ENCODE results near the gene HDAC3. TPM values are rescaled to one million over a fixed set of nuclear protein-coding genes. Genes with fewer than 3 reads are reported as not detected.

The HDAC3 gene
- total RNA-seq, 2 donors from 2014 or later, result 53.5 to 56.2 TPM

- peaks cover 9 to 28% of the 10 kb centered on the region in 2 donors for H3K4me1 ChIP-seq (ENCODE audit: control insufficient read depth in 1 of 2, low read depth in 2 of 2)
- DNase-seq (ENCODE audit: low spot score), result no peak
- no peak for ATAC-seq (ENCODE audit: insufficient number of reproducible peaks, low FRiP score, low read depth)
- peaks cover 3% of the 10 kb centered on the region for H3K36me3 ChIP-seq
- TF ChIP-seq, protein P1, sequence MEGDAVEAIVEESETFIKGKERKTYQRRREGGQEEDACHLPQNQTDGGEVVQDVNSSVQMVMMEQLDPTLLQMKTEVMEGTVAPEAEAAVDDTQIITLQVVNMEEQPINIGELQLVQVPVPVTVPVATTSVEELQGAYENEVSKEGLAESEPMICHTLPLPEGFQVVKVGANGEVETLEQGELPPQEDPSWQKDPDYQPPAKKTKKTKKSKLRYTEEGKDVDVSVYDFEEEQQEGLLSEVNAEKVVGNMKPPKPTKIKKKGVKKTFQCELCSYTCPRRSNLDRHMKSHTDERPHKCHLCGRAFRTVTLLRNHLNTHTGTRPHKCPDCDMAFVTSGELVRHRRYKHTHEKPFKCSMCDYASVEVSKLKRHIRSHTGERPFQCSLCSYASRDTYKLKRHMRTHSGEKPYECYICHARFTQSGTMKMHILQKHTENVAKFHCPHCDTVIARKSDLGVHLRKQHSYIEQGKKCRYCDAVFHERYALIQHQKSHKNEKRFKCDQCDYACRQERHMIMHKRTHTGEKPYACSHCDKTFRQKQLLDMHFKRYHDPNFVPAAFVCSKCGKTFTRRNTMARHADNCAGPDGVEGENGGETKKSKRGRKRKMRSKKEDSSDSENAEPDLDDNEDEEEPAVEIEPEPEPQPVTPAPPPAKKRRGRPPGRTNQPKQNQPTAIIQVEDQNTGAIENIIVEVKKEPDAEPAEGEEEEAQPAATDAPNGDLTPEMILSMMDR (IDR thresholded peaks at IDR 0.05), result no peak
- H3K9me3 ChIP-seq, result no peaks in the 10 kb centered on the region
- no peak overlapping the region for H3K4me3 ChIP-seq
- no peak overlapping the region for H3K27ac ChIP-seq
- H3K27me3 ChIP-seq (replicated peaks; ENCODE audit: insufficient read depth), result no peaks in the 10 kb centered on the region
These were observed 2.1 kb upstream of the HDAC3 start for GRCh38 chr5:141638771-141639170.

DNA sequence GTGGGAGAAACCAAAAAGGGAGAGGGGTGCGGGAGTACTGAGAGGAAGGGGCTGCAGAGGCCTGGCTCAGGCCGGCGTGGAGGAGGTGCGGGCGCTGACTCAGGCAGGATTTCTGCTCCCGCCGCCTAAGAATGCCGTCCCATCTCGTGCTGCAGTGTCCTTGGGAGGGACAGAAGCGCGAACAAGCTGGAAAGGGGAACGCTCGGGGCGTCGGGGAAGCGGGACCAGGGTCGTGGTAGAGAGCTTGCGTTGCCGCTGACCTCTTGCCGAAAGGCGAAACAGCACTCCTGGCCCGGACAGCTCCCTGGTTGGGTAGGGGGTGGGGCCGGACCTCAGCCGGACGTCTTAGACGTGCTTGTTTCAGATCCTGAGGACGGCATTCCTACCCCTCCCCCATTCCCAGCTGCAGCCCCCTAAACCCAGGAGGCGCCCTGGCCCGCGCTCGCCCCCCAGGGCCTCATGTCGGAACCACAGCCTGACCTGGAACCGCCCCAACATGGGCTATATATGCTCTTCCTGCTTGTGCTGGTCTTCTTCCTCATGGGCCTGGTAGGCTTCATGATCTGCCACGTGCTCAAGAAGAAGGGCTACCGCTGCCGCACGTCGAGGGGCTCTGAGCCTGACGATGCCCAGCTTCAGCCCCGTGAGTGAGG, 1.2 kb upstream of the HDAC3 start:
- Histone ChIP-seq H3K9me3 (no peaks in the 10 kb centered on the region), H3K27me3 (replicated peaks; ENCODE audit: insufficient read depth) (no peaks in the 10 kb centered on the region), H3K27ac (no peak overlapping the region), H3K4me3 (peak overlapping the region; percentile 78), H3K36me3 (no peaks in the 10 kb centered on the region), H3K4me1 (ENCODE audit: control insufficient read depth in 1 of 2, low read depth in 2 of 2) (peaks cover 9 to 31% of the 10 kb centered on the region in 2 donors)
- peak; percentile 5 for ATAC-seq (ENCODE audit: insufficient number of reproducible peaks, low FRiP score, low read depth)
- no peak for DNase-seq (ENCODE audit: low spot score)
- TF ChIP-seq, protein P1 (IDR thresholded peaks at IDR 0.05), result peak; percentile 15

DNA sequence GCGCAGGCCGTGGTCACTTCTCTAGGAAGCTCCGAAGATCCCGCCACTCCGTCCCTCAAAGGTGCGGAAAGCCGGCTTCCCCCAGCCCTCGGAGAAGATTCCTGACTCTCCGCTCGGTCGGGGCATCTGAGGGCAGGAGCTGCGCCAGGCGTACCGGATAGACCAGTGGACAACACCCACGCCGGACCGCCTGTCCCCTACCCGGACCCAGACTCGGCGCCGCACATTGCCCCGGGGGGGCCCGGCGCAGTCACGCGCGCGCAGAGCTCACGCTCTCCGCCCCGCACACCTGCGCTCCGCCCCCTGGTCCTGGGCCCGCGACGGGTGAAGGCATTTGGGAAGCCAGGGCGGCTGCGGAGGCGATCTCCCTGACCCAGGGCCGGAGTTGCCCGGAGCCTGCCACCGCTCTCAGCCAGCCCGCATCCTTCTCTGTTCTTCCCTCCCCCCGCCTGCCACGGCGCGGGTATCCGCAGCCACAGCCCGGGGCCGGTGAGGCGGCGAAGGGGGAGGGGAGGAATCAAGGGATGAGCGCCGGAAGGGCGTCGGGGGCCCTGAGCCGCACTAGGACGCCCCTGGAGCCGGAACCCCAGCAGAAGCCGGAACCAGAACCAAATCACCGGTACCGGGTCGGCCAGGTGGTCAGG, 596 bp upstream of the HDAC3 start:
- H3K27me3 ChIP-seq (replicated peaks; ENCODE audit: insufficient read depth), result no peaks in the 10 kb centered on the region
- no peak overlapping the region for H3K27ac ChIP-seq
- no peaks in the 10 kb centered on the region for H3K9me3 ChIP-seq
- H3K36me3 ChIP-seq, result no peaks in the 10 kb centered on the region
- TF ChIP-seq, protein P1 (IDR thresholded peaks at IDR 0.05), result no peak
- peak overlapping the region; percentile 78 for H3K4me3 ChIP-seq
- ATAC-seq (ENCODE audit: insufficient number of reproducible peaks, low FRiP score, low read depth), result peak; percentile 23
- H3K4me1 ChIP-seq (ENCODE audit: control insufficient read depth in 1 of 2, low read depth in 2 of 2), result peaks cover 9 to 31% of the 10 kb centered on the region in 2 donors
- DNase-seq (ENCODE audit: low spot score), result no peak

- no peak for ATAC-seq (ENCODE audit: insufficient number of reproducible peaks, low FRiP score, low read depth)
- Histone ChIP-seq H3K27ac (peak overlapping the region in 1 of 2 donors; percentile 45), H3K4me1 (ENCODE audit: control insufficient read depth in 1 of 2, low read depth in 2 of 2) (peaks cover 9 to 31% of the 10 kb centered on the region in 2 donors), H3K9me3 (no peaks in the 10 kb centered on the region), H3K36me3 (no peaks in the 10 kb centered on the region), H3K27me3 (replicated peaks; ENCODE audit: insufficient read depth) (no peaks in the 10 kb centered on the region), H3K4me3 (peak overlapping the region; percentile 78)
- TF ChIP-seq, protein P1 (IDR thresholded peaks at IDR 0.05), result no peak
- no peak for DNase-seq (ENCODE audit: low spot score)
These were observed 590 bp downstream of the HDAC3 start for GRCh38 chr5:141636106-141636412.

- Histone ChIP-seq H3K4me1 (ENCODE audit: control insufficient read depth in 1 of 2, low read depth in 2 of 2) (peaks cover 9 to 31% of the 10 kb centered on the region in 2 donors), H3K27ac (no peak overlapping the region)
- ATAC-seq (ENCODE audit: insufficient number of reproducible peaks, low FRiP score, low read depth), result no peak
These were observed 1.0 kb downstream of the HDAC3 start for GRCh38 chr5:141635646-141636045.

More at GRCh38 chr5:141635646-141636045, 1.0 kb downstream of the HDAC3 start:
- TF ChIP-seq, protein P1 (IDR thresholded peaks at IDR 0.05), result no peak
- H3K36me3 ChIP-seq, result no peaks in the 10 kb centered on the region
- peak overlapping the region; percentile 78 for H3K4me3 ChIP-seq
- H3K9me3 ChIP-seq, result no peaks in the 10 kb centered on the region
- no peaks in the 10 kb centered on the region for H3K27me3 ChIP-seq (replicated peaks; ENCODE audit: insufficient read depth)
- DNase-seq (ENCODE audit: low spot score), result no peak
